WTC11 (cell line): ENCODE measurements around the gene CLPTM1L. TPM values are rescaled to one million over a fixed set of nuclear protein-coding genes. Genes with fewer than 3 reads are reported as not detected.

Source experiments
- ATAC-seq: fragments of 200-7000 bp; cut with Tn5 transposase; 2 replicates; pipeline ENCODE4 v1.10.0; 2021; ENCODE audit warnings: mild to moderate bottlenecking, moderate library complexity
- CTCF ChIA-PET: fragments of 300-600 bp; sonication (Branson Sonifier 250); formaldehyde crosslinking; loops from one replicate; lab custom pipeline; 2021; ENCODE audit warnings: antibody characterized with exemption; lab: Charles Lee
- POLR2A ChIA-PET: fragments of 350-600 bp; sonication (Branson Sonifier 250); formaldehyde crosslinking; loops from one replicate; lab custom pipeline; 2021; ENCODE audit warnings: antibody characterized with exemption; lab: Charles Lee
- DNase-seq: peaks from one replicate; pipeline ENCODE4 v3.0.0; 2021; ENCODE audit warnings: low spot score
- H3K27ac Mint-ChIP-seq: 2 replicates; pipeline ENCODE4 v1.8.0; 2021; ENCODE audit warnings: mixed read lengths
- H3K27me3 Mint-ChIP-seq: 2 replicates; pipeline ENCODE4 v1.8.0; 2021; ENCODE audit warnings: low read depth, mild to moderate bottlenecking, moderate library complexity, mixed read lengths
- H3K36me3 Mint-ChIP-seq: 2 replicates; pipeline ENCODE4 v1.8.0; 2021; ENCODE audit warnings: mixed read lengths
- H3K4me1 Mint-ChIP-seq: 2 replicates; pipeline ENCODE4 v1.8.0; 2022; ENCODE audit warnings: mixed read lengths
- H3K4me3 Mint-ChIP-seq: 2 replicates; pipeline ENCODE4 v1.8.0; 2021; ENCODE audit warnings: mild to moderate bottlenecking, moderate library complexity, mixed read lengths
- H3K9me3 Mint-ChIP-seq: 2 replicates; pipeline ENCODE4 v1.8.0; 2021; ENCODE audit warnings: mixed read lengths
- ARID4B ChIP-seq: sonication (generic); formaldehyde crosslinking; IDR thresholded peaks from 2 replicates; pipeline ENCODE4 v1.8.0; 2023; ENCODE audit warnings: missing genetic modification reagents, mild to moderate bottlenecking, borderline replicate concordance
- ETV6 ChIP-seq: sonication (generic); formaldehyde crosslinking; IDR thresholded peaks from 2 replicates; pipeline ENCODE4 v1.8.1; 2022; ENCODE audit warnings: mild to moderate bottlenecking, missing genetic modification reagents
- FOXP1 ChIP-seq: sonication (generic); formaldehyde crosslinking; IDR thresholded peaks from 2 replicates; pipeline ENCODE4 v1.8.0; 2022; ENCODE audit warnings: missing genetic modification reagents, mild to moderate bottlenecking, moderate library complexity, borderline replicate concordance
- GRHL2 ChIP-seq: fragments of 250-450 bp; sonication (Bioruptor Pico); IDR thresholded peaks from 2 replicates; pipeline ENCODE4 v1.8.0; 2022; ENCODE audit warnings: mild to moderate bottlenecking, moderate library complexity; ENCODE audit not compliant: insufficient replicate concordance, severe bottlenecking
- GTF2I ChIP-seq: fragments of 250-450 bp; sonication (Bioruptor Pico); conservative IDR thresholded peaks from 2 replicates; pipeline ENCODE4 v1.4.0; 2021; ENCODE audit warnings: mild to moderate bottlenecking
- HMGA2 ChIP-seq: fragments of 250-450 bp; sonication (Bioruptor Pico); IDR thresholded peaks from 2 replicates; pipeline ENCODE4 v1.4.0; 2021; ENCODE audit warnings: mild to moderate bottlenecking, moderate library complexity
- KAT7 ChIP-seq: sonication (generic); formaldehyde crosslinking; IDR thresholded peaks from 2 replicates; pipeline ENCODE4 v1.8.1; 2023; ENCODE audit warnings: missing genetic modification reagents, mild to moderate bottlenecking, borderline replicate concordance
- MXD4 ChIP-seq: fragments of 250-450 bp; sonication (Bioruptor Pico); IDR thresholded peaks from 2 replicates; pipeline ENCODE4 v1.8.0; 2021; ENCODE audit warnings: mild to moderate bottlenecking, moderate library complexity, borderline replicate concordance
- NFE2L1 ChIP-seq: sonication (generic); formaldehyde crosslinking; IDR thresholded peaks from 2 replicates; pipeline ENCODE4 v1.8.1; 2023; ENCODE audit warnings: missing genetic modification reagents
- NFYB ChIP-seq: sonication (generic); formaldehyde crosslinking; conservative IDR thresholded peaks from 2 replicates; pipeline ENCODE4 v1.8.0; 2022; ENCODE audit warnings: low read depth, missing genetic modification reagents
- OVOL2 ChIP-seq: fragments of 250-450 bp; sonication (Bioruptor Pico); IDR thresholded peaks from 2 replicates; pipeline ENCODE4 v1.9.0; 2021; ENCODE audit warnings: mild to moderate bottlenecking, borderline replicate concordance
- RELA ChIP-seq: sonication (generic); formaldehyde crosslinking; IDR thresholded peaks from 2 replicates; pipeline ENCODE4 v1.8.1; 2022; ENCODE audit warnings: missing genetic modification reagents, mild to moderate bottlenecking, borderline replicate concordance
- RORB ChIP-seq: fragments of 250-450 bp; sonication (Bioruptor Pico); IDR thresholded peaks from 2 replicates; pipeline ENCODE4 v1.9.0; 2021; ENCODE audit warnings: mild to moderate bottlenecking
- SP1 ChIP-seq: sonication (generic); formaldehyde crosslinking; conservative IDR thresholded peaks from 2 replicates; pipeline ENCODE4 v1.8.1; 2022; ENCODE audit warnings: missing genetic modification reagents
- ZNF121 ChIP-seq: sonication (generic); formaldehyde crosslinking; IDR thresholded peaks from 2 replicates; pipeline ENCODE4 v1.8.0; 2023; ENCODE audit warnings: missing genetic modification reagents
- ZNF671 ChIP-seq: fragments of 250-450 bp; sonication (Bioruptor Pico); IDR thresholded peaks from 2 replicates; pipeline ENCODE4 v1.8.0; 2021; ENCODE audit warnings: mild to moderate bottlenecking
- total RNA-seq: library from RNA; stranded (reverse); gene quantifications from 3 replicates; pipeline ENCODE4 v1.2.3, GENCODE V29; 2021
- TF ChIP-seq, protein P1 (sequence below): fragments of 250-450 bp; sonication (Bioruptor Pico); IDR thresholded peaks from 2 replicates; pipeline ENCODE4 v1.8.0; 2021; ENCODE audit warnings: mild to moderate bottlenecking
- TF ChIP-seq, protein P2 (sequence below): sonication (generic); formaldehyde crosslinking; IDR thresholded peaks from 2 replicates; pipeline ENCODE4 v1.8.1; 2023; ENCODE audit warnings: mild to moderate bottlenecking, moderate library complexity, missing genetic modification reagents
- TF ChIP-seq, protein P3 (sequence below): sonication (generic); formaldehyde crosslinking; IDR thresholded peaks from 2 replicates; pipeline ENCODE4 v1.8.1; 2022; ENCODE audit warnings: mild to moderate bottlenecking, moderate library complexity, missing genetic modification reagents
- TF ChIP-seq, protein P4 (sequence below): sonication (generic); formaldehyde crosslinking; IDR thresholded peaks from 2 replicates; pipeline ENCODE4 v1.8.0; 2022; ENCODE audit warnings: mild to moderate bottlenecking, missing genetic modification reagents
- TF ChIP-seq, protein P5 (sequence below): sonication (generic); formaldehyde crosslinking; IDR thresholded peaks from 2 replicates; pipeline ENCODE4 v1.8.1; 2023; ENCODE audit warnings: mild to moderate bottlenecking, missing genetic modification reagents
- TF ChIP-seq, protein P6 (sequence below): fragments of 250-450 bp; sonication (Bioruptor Pico); conservative IDR thresholded peaks from 2 replicates; pipeline ENCODE4 v1.9.0; 2021; ENCODE audit warnings: mild to moderate bottlenecking
- TF ChIP-seq, protein P7 (sequence below): fragments of 250-450 bp; sonication (Bioruptor Pico); IDR thresholded peaks from 2 replicates; pipeline ENCODE4 v1.9.0; 2021; ENCODE audit warnings: mild to moderate bottlenecking

Gene CLPTM1L
- total RNA-seq, 1 experiment from 2014 or later = 92.8 TPM

- Mint-ChIP-seq H3K4me1 (no peaks in the 10 kb centered on the region), H3K27ac (no peak overlapping the region), H3K27me3 (no peaks in the 10 kb centered on the region), H3K36me3 (peaks cover 63% of the 10 kb centered on the region), H3K4me3 (no peak overlapping the region), H3K9me3 (no peaks in the 10 kb centered on the region)
- no peak for ATAC-seq
- ChIA-PET CTCF (no interaction called here), POLR2A (no interaction called here)
- no peak for DNase-seq
- TF ChIP-seq OVOL2 (CRISPR knock-in tag) = no peak
- TF ChIP-seq SP1 (CRISPR knock-in tag) = no peak
- no peak for TF ChIP-seq RORB (CRISPR knock-in tag)
- no peak for TF ChIP-seq NFYB (CRISPR knock-in tag)
- TF ChIP-seq, protein P1, sequence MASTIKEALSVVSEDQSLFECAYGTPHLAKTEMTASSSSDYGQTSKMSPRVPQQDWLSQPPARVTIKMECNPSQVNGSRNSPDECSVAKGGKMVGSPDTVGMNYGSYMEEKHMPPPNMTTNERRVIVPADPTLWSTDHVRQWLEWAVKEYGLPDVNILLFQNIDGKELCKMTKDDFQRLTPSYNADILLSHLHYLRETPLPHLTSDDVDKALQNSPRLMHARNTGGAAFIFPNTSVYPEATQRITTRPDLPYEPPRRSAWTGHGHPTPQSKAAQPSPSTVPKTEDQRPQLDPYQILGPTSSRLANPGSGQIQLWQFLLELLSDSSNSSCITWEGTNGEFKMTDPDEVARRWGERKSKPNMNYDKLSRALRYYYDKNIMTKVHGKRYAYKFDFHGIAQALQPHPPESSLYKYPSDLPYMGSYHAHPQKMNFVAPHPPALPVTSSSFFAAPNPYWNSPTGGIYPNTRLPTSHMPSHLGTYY (CRISPR knock-in tag) = no peak
- TF ChIP-seq, protein P2, sequence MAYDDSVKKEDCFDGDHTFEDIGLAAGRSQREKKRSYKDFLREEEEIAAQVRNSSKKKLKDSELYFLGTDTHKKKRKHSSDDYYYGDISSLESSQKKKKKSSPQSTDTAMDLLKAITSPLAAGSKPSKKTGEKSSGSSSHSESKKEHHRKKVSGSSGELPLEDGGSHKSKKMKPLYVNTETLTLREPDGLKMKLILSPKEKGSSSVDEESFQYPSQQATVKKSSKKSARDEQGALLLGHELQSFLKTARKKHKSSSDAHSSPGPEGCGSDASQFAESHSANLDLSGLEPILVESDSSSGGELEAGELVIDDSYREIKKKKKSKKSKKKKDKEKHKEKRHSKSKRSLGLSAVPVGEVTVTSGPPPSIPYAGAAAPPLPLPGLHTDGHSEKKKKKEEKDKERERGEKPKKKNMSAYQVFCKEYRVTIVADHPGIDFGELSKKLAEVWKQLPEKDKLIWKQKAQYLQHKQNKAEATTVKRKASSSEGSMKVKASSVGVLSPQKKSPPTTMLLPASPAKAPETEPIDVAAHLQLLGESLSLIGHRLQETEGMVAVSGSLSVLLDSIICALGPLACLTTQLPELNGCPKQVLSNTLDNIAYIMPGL (CRISPR knock-in tag) = no peak
- TF ChIP-seq FOXP1 (CRISPR knock-in tag) = no peak
- TF ChIP-seq NFE2L1 (CRISPR knock-in tag) = no peak
- TF ChIP-seq, protein P3, sequence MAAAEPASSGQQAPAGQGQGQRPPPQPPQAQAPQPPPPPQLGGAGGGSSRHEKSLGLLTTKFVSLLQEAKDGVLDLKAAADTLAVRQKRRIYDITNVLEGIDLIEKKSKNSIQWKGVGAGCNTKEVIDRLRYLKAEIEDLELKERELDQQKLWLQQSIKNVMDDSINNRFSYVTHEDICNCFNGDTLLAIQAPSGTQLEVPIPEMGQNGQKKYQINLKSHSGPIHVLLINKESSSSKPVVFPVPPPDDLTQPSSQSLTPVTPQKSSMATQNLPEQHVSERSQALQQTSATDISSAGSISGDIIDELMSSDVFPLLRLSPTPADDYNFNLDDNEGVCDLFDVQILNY = no peak
- TF ChIP-seq HMGA2 (CRISPR knock-in tag) = no peak
- no peak for TF ChIP-seq GTF2I
- TF ChIP-seq RELA (CRISPR knock-in tag) = no peak
- TF ChIP-seq KAT7 (CRISPR knock-in tag) = no peak
- TF ChIP-seq, protein P4, sequence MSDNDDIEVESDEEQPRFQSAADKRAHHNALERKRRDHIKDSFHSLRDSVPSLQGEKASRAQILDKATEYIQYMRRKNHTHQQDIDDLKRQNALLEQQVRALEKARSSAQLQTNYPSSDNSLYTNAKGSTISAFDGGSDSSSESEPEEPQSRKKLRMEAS (CRISPR knock-in tag) = no peak
- TF ChIP-seq ETV6 (CRISPR knock-in tag) = no peak
- TF ChIP-seq, protein P5, sequence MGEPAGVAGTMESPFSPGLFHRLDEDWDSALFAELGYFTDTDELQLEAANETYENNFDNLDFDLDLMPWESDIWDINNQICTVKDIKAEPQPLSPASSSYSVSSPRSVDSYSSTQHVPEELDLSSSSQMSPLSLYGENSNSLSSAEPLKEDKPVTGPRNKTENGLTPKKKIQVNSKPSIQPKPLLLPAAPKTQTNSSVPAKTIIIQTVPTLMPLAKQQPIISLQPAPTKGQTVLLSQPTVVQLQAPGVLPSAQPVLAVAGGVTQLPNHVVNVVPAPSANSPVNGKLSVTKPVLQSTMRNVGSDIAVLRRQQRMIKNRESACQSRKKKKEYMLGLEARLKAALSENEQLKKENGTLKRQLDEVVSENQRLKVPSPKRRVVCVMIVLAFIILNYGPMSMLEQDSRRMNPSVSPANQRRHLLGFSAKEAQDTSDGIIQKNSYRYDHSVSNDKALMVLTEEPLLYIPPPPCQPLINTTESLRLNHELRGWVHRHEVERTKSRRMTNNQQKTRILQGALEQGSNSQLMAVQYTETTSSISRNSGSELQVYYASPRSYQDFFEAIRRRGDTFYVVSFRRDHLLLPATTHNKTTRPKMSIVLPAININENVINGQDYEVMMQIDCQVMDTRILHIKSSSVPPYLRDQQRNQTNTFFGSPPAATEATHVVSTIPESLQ (CRISPR knock-in tag) = no peak
- TF ChIP-seq GRHL2 (CRISPR knock-in tag) = no peak
- TF ChIP-seq ZNF121 = no peak
Observed at GRCh38 chr5:1336106-1336561, 8.8 kb downstream of the CLPTM1L start.

- H3K9me3 Mint-ChIP-seq = no peaks in the 10 kb centered on the region
- H3K4me3 Mint-ChIP-seq = no peak overlapping the region
- ChIA-PET POLR2A (no interaction called here), CTCF (no interaction called here)
- ATAC-seq (no peak), DNase-seq (no peak)
- peaks cover 64% of the 10 kb centered on the region for H3K36me3 Mint-ChIP-seq
- no peak overlapping the region for H3K27ac Mint-ChIP-seq
- no peaks in the 10 kb centered on the region for H3K27me3 Mint-ChIP-seq
- no peaks in the 10 kb centered on the region for H3K4me1 Mint-ChIP-seq
- TF ChIP-seq, protein P6, sequence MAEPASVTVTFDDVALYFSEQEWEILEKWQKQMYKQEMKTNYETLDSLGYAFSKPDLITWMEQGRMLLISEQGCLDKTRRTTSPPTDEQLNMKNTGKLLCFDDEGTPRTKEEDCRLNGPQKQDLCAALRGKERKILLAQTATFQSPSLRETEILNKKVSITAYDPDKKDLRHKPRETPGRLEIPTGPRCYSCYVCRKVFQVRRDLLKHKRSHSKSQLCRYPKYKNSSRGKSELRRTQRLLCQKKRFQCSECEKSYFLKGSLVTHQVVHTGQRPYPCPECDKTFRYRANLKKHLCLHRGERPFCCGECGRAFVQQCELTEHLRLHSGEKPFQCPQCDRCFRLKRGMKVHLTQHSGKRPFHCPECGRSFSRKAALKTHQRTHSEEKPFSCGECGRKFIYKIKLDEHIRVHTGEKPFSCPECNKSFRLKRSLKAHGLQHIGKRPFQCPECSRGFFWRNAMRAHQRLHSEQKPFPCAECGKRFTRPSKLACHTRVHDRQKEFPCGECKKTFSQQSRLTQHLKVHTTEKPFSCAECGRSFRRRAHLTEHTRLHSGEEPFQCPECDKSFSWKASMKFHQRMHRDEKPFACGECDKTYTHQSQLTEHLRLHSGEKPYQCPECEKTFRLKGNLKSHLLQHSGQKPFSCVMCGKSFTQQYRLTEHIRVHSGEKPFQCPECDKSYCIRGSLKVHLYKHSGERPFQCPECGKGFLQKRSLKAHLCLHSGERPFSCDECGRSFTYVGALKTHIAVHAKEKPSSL (CRISPR knock-in tag) = no peak
- TF ChIP-seq GRHL2 (CRISPR knock-in tag) (no peak), OVOL2 (CRISPR knock-in tag) (no peak), MXD4 (CRISPR knock-in tag) (no peak), ARID4B (CRISPR knock-in tag) (no peak), ZNF671 (CRISPR knock-in tag) (no peak)
- TF ChIP-seq, protein P7, sequence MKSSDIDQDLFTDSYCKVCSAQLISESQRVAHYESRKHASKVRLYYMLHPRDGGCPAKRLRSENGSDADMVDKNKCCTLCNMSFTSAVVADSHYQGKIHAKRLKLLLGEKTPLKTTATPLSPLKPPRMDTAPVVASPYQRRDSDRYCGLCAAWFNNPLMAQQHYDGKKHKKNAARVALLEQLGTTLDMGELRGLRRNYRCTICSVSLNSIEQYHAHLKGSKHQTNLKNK (CRISPR knock-in tag) = no peak
Observed at GRCh38 chr5:1335540-1336095, 9.3 kb downstream of the CLPTM1L start.
